SK-N-SH treated with all-trans-retinoic acid at 6 μM for 48 hours (cell line): ENCODE measurements around the gene LMF1.

Experiments used
- ATAC-seq: fragments of 200-7000 bp; cut with Tn5 transposase; 3 replicates; pipeline ENCODE4 v1.9.1; 2020; ENCODE audit warnings: mild to moderate bottlenecking, moderate library complexity
- ARNTL ChIP-seq: fragments of 450-650 bp; formaldehyde crosslinking; IDR thresholded peaks from 2 replicates; pipeline ENCODE4 v1.5.0; 2020; ENCODE audit warnings: low read depth, mild to moderate bottlenecking, moderate library complexity, borderline replicate concordance
- BACH2 ChIP-seq: fragments of 250-450 bp; sonication (Bioruptor Pico); IDR thresholded peaks from 2 replicates; pipeline ENCODE4 v1.9.0; 2021; ENCODE audit warnings: mild to moderate bottlenecking, borderline replicate concordance
- CREB5 ChIP-seq: fragments of 250-450 bp; sonication (Bioruptor Pico); IDR thresholded peaks from 2 replicates; pipeline ENCODE4 v1.5.1; 2020; ENCODE audit warnings: low read depth, mild to moderate bottlenecking, moderate library complexity
- CSDC2 ChIP-seq: fragments of 250-450 bp; sonication (Bioruptor Pico); IDR thresholded peaks from 2 replicates; pipeline ENCODE4 v1.5.0; 2020; ENCODE audit warnings: mild to moderate bottlenecking, moderate library complexity
- ESRRG ChIP-seq: fragments of 250-450 bp; sonication (Bioruptor Pico); IDR thresholded peaks from 2 replicates; pipeline ENCODE4 v1.6.1; 2021; ENCODE audit warnings: mild to moderate bottlenecking
- OSR1 ChIP-seq: fragments of 250-450 bp; sonication (Bioruptor Pico); IDR thresholded peaks from 2 replicates; pipeline ENCODE4 v1.8.0; 2022; ENCODE audit warnings: moderate library complexity, mild to moderate bottlenecking, inconsistent platforms
- PATZ1 ChIP-seq: fragments of 250-450 bp; sonication (Bioruptor Pico); IDR thresholded peaks from 2 replicates; pipeline ENCODE4 v1.8.0; 2020; ENCODE audit warnings: mild to moderate bottlenecking, moderate library complexity, borderline replicate concordance
- POU6F1 ChIP-seq: fragments of 250-450 bp; sonication (Bioruptor Pico); IDR thresholded peaks from 2 replicates; pipeline ENCODE4 v1.8.0; 2021; ENCODE audit warnings: low read depth, mild to moderate bottlenecking, moderate library complexity, borderline replicate concordance
- PPARA ChIP-seq: fragments of 250-450 bp; sonication (Bioruptor Pico); IDR thresholded peaks from 2 replicates; pipeline ENCODE4 v1.5.0; 2020; ENCODE audit warnings: mild to moderate bottlenecking, borderline replicate concordance
- RARB ChIP-seq: fragments of 250-450 bp; sonication (Bioruptor Pico); IDR thresholded peaks from 2 replicates; pipeline ENCODE4 v1.8.0; 2021; ENCODE audit warnings: mild to moderate bottlenecking, moderate library complexity
- SNAI2 ChIP-seq: fragments of 250-450 bp; sonication (Bioruptor Pico); IDR thresholded peaks from 2 replicates; pipeline ENCODE4 v1.5.0; 2020; ENCODE audit warnings: mild to moderate bottlenecking, moderate library complexity
- TCF4 ChIP-seq: fragments of 250-450 bp; sonication (Bioruptor Pico); IDR thresholded peaks from 2 replicates; pipeline ENCODE4 v1.8.0; 2021; ENCODE audit warnings: mild to moderate bottlenecking, moderate library complexity, borderline replicate concordance
- TOX ChIP-seq: fragments of 250-450 bp; sonication (Bioruptor Pico); IDR thresholded peaks from 2 replicates; pipeline ENCODE4 v1.8.0; 2021; ENCODE audit warnings: mild to moderate bottlenecking, moderate library complexity, borderline replicate concordance
- TSHZ2 ChIP-seq: fragments of 250-450 bp; sonication (Bioruptor Pico); IDR thresholded peaks from 2 replicates; pipeline ENCODE4 v1.5.0; 2020; ENCODE audit warnings: mild to moderate bottlenecking, moderate library complexity
- ZC3H10 ChIP-seq: fragments of 250-450 bp; sonication (Bioruptor Pico); IDR thresholded peaks from 2 replicates; pipeline ENCODE4 v1.5.1; 2021; ENCODE audit warnings: mild to moderate bottlenecking, moderate library complexity
- ZFP3 ChIP-seq: fragments of 250-450 bp; sonication (Bioruptor Pico); IDR thresholded peaks from 2 replicates; pipeline ENCODE4 v1.5.0; 2020; ENCODE audit warnings: mild to moderate bottlenecking, moderate library complexity
- ZFP30 ChIP-seq: fragments of 450-650 bp; formaldehyde crosslinking; IDR thresholded peaks from 2 replicates; pipeline ENCODE4 v1.5.0; 2022; ENCODE audit warnings: mild to moderate bottlenecking, moderate library complexity
- ZNF565 ChIP-seq: fragments of 450-650 bp; formaldehyde crosslinking; conservative IDR thresholded peaks from 2 replicates; pipeline ENCODE4 v1.5.0; 2020; ENCODE audit warnings: low read depth, mild to moderate bottlenecking, moderate library complexity
- ZNF8 ChIP-seq: fragments of 450-650 bp; formaldehyde crosslinking; IDR thresholded peaks from 2 replicates; pipeline ENCODE4 v1.5.0; 2020; ENCODE audit warnings: mild to moderate bottlenecking, moderate library complexity

The LMF1 gene

GRCh38 chr16:808085-808386 lies 162.7 kb downstream of the LMF1 start (continued):
- no peak for TF ChIP-seq PATZ1 (CRISPR knock-in tag)
- no peak for TF ChIP-seq ZNF8 (CRISPR knock-in tag)
- TF ChIP-seq POU6F1, result no peak
- TF ChIP-seq ARNTL (CRISPR knock-in tag), result no peak

- peak; percentile 97 for ATAC-seq
- TF ChIP-seq TSHZ2 (peak; percentile 73), CSDC2 (no peak), TCF4 (CRISPR knock-in tag) (no peak), PATZ1 (CRISPR knock-in tag) (no peak), RARB (CRISPR knock-in tag) (no peak), ZFP3 (CRISPR knock-in tag) (no peak), ZNF565 (CRISPR knock-in tag) (no peak), ZFP30 (CRISPR knock-in tag) (no peak)
These were observed 163.3 kb downstream of the LMF1 start for GRCh38 chr16:807347-808084.

GRCh38 chr16:805474-805873 lies 165.3 kb downstream of the LMF1 start:
- no peak for ATAC-seq
- TF ChIP-seq ESRRG (CRISPR knock-in tag) (no peak), TOX (CRISPR knock-in tag) (no peak), SNAI2 (CRISPR knock-in tag) (no peak), PPARA (CRISPR knock-in tag) (no peak), POU6F1 (no peak), ZNF565 (CRISPR knock-in tag) (no peak), CSDC2 (no peak), PATZ1 (CRISPR knock-in tag) (no peak), ZC3H10 (CRISPR knock-in tag) (no peak), TSHZ2 (no peak), ARNTL (CRISPR knock-in tag) (no peak), ZFP3 (CRISPR knock-in tag) (no peak), ZFP30 (CRISPR knock-in tag) (no peak), BACH2 (CRISPR knock-in tag) (no peak), CREB5 (CRISPR knock-in tag) (no peak), TCF4 (CRISPR knock-in tag) (no peak), OSR1 (CRISPR knock-in tag) (no peak)
